Measurements from ENCODE around the gene ANKHD1. TPM values are rescaled to one million over a fixed set of nuclear protein-coding genes. Genes with fewer than 3 reads are reported as not detected.

The ANKHD1 gene
- total and polyA plus RNA-seq, 9 of the 15 experiments (the other 6 are each of a cell fraction or from before 2014, with no cell fraction given): 38.9 to 138 (median 78.7) TPM

GRCh38 chr5:140400730-140401361, 787 bp upstream of the ANKHD1 start (continued):
- TF ChIP-seq ZHX1 (conservative IDR thresholded peaks at IDR 0.05; ENCODE audit: low read length) (no peak), CBFB (CRISPR knock-in tag; IDR thresholded peaks at IDR 0.05) (peak; percentile 9; the same call in 1 of the 2 replicates), ZKSCAN1 (IDR thresholded peaks at IDR 0.05; ENCODE audit: low read depth, low read length) (peak; percentile 39; the same call in 1 of the 2 replicates), DIDO1 (tag; IDR thresholded peaks at IDR 0.05; ENCODE audit: low read depth) (no peak), RB1 (IDR thresholded peaks at IDR 0.05; ENCODE audit: low read depth) (peak; percentile 92), ZBTB9 (CRISPR knock-in tag; IDR thresholded peaks at IDR 0.05) (peak; percentile 91; the same call in 1 of the 2 replicates), CGGBP1 (CRISPR knock-in tag; IDR thresholded peaks at IDR 0.05) (no peak), GMEB1 (CRISPR knock-in tag; IDR thresholded peaks at IDR 0.05) (peak; percentile 62), PRDM10 (IDR thresholded peaks at IDR 0.05; ENCODE audit: partially characterized antibody) (peak; percentile 67), SRF (CRISPR knock-in tag; IDR thresholded peaks at IDR 0.05) (peak in 1 of 2 experiments; percentile 55; a peak in 2 of 4 replicates), TCF7L2 (IDR thresholded peaks at IDR 0.05; ENCODE audit: low read depth, low read length) (no peak), KDM1A (IDR thresholded peaks at IDR 0.05) (no peak), PHB2 (IDR thresholded peaks at IDR 0.05; ENCODE audit: low read depth) (no peak), TEAD4 (IDR thresholded peaks at IDR 0.05; ENCODE audit: low read length) (peak; percentile 22; the same call in 1 of the 2 replicates), TEAD4 (CRISPR knock-in tag; IDR thresholded peaks at IDR 0.05; ENCODE audit: borderline replicate concordance) (peak; percentile 93), CREB3L1 (IDR thresholded peaks at IDR 0.05; ENCODE audit: borderline replicate concordance, low read depth) (no peak; the same call in 1 of the 2 replicates)
